Activated naive CD8-positive, alpha-beta T cell treated with anti-CD3 and anti-CD28 coated beads for 36 hours (primary cell): ENCODE data around the gene POPDC3. TPM values are rescaled to one million over a fixed set of nuclear protein-coding genes. Genes with fewer than 3 reads are reported as not detected.

Source experiments
- DNase-seq: peaks from one replicate; pipeline ENCODE4 v3.0.0; 2021
- H3K27ac Mint-ChIP-seq: one replicate; pipeline ENCODE4 v1.8.0; 2022; ENCODE audit warnings: mild to moderate bottlenecking, moderate library complexity, mixed read lengths
- H3K27me3 Mint-ChIP-seq: one replicate; pipeline ENCODE4 v1.8.0; 2022; ENCODE audit warnings: mild to moderate bottlenecking, mixed read lengths
- H3K36me3 Mint-ChIP-seq: one replicate; pipeline ENCODE4 v1.8.0; 2021; ENCODE audit warnings: mild to moderate bottlenecking, mixed read lengths
- H3K4me1 Mint-ChIP-seq: one replicate; pipeline ENCODE4 v1.8.0; 2021; ENCODE audit warnings: mixed read lengths
- H3K4me3 Mint-ChIP-seq: one replicate; pipeline ENCODE4 v1.8.0; 2022; ENCODE audit warnings: mild to moderate bottlenecking, moderate library complexity, mixed read lengths
- H3K9me3 Mint-ChIP-seq: one replicate; pipeline ENCODE4 v1.8.0; 2022; ENCODE audit warnings: mixed read lengths
- total RNA-seq, 2 experiments: library from RNA; stranded (reverse); gene quantifications; one replicate each; pipeline ENCODE4 v1.2.3, GENCODE V29; 2021

The POPDC3 gene
- total RNA-seq, 2 experiments from 2014 or later: not detected

DNA sequence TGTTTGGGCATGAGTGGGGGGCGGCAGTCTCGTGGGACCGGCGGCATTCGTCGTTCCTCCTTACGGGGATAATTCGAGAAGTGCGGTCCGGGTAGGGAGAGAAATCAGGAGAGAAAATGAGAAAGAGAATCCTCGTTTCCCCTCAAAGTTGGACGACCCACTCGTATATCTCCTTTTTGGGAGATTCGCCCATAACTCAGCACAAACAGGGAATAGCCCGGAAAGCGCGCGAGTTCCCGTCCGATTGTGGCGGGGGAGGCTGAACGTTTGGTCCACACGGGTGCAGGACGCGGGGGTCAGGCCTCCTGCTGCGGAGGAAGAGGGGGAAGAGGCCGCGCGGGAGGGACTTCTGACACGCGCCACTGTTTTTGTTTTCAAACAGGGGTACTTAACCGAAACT lies 42.4 kb downstream of the POPDC3 start:
- Mint-ChIP-seq H3K36me3 (no peaks in the 10 kb centered on the region), H3K27me3 (peaks cover 73% of the 10 kb centered on the region), H3K9me3 (no peaks in the 10 kb centered on the region), H3K4me1 (peaks cover 6% of the 10 kb centered on the region), H3K4me3 (peak overlapping the region; percentile 42), H3K27ac (no peak overlapping the region)
- no peak for DNase-seq

DNA sequence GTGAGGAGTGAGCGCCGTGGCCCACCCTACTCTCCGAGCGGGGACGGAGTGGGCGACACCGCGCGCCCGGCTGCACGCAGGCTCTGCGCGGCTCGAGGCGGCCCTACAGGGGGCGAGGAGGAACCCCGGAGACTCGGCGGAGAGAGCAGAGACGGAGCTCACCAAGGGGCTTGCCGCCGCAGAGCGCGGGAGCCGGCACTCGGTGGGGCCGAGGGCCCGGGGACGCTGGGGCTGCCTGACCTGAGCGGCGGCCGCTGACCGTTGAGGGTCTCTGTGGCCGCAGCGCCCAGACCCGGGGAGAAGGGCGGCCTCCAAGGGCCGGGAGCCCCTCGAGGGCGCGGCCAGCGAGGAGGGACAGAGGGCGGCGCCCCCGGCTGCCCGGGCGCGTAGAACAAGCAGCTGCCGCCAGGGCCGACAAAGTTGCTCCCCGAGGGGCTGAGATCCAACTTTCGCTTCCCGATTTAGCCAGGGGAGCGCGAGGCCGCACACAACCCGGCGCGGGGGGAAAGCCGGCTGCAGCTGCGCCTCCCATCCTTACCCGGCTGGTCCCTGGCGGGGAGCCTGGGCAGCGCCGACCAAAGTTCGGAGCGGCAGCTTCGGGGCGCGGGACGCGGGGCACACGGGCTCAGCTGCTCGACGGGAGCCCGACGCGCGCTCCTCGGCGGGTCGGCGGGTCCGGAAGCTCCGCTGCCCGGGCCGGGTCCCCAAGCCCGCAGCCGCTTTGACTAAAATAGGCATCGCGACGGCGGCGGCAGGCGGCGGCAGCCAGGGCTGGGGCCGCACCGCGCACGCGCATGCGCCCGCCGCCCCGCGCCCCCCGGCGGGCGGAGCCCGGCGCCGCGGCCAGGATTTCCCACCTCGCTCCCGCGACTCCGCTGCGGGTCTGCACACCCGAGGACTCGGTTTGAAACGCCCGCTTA lies 43.1 kb downstream of the POPDC3 start:
- Mint-ChIP-seq H3K9me3 (no peaks in the 10 kb centered on the region), H3K27me3 (peaks cover 73% of the 10 kb centered on the region), H3K27ac (no peak overlapping the region), H3K4me1 (peaks cover 6% of the 10 kb centered on the region), H3K4me3 (peak overlapping the region; percentile 40), H3K36me3 (no peaks in the 10 kb centered on the region)
- peak; percentile 43 for DNase-seq

DNA sequence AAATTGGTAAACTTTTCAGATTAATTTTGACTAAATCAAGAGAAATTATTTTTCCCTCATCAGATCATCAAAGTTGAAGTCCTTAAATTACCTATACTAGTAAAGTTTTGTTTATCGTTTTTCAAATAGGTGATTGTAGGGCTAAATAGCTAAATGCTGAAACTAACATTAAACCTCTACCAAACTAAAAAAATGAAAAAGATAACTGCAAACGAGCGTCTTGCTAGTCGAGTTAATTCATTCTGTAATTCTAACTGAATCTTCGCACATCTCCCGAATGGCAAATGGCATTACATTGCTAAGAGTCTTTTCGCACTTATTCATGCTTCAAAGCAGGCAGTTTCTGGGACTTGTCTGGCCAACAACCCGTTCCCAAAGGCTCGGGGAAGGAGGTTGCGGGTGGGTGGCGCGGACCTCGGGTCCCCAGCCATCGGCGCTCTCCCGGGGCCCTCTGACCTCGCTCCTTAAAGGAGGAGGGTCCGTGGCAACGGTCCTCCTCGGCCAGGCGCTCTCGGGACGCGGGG lies 43.8 kb downstream of the POPDC3 start:
- no peaks in the 10 kb centered on the region for H3K9me3 Mint-ChIP-seq
- no peaks in the 10 kb centered on the region for H3K36me3 Mint-ChIP-seq
- no peak for DNase-seq
- H3K27me3 Mint-ChIP-seq: peaks cover 67% of the 10 kb centered on the region
- H3K27ac Mint-ChIP-seq: no peak overlapping the region
- H3K4me1 Mint-ChIP-seq: peaks cover 6% of the 10 kb centered on the region
- H3K4me3 Mint-ChIP-seq: peak overlapping the region; percentile 40

DNA sequence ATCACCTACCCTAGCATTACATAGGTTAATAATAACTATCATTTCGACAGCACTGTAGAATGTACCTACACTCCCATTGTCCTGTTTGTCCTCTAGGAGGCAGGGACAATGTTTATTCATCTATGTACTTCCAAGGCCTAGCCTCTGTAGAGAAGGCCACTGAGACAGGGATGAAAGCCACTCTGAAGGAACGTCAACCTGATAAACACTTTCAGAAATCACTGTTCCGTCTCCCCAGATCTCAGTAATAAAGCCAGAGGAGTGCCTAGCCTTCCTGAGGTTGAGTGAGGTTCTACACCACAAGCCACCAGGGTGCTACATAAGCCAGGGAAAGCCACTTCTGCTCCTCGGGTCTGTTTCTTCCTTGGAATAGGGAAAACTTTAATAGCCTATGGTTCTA lies 44.8 kb downstream of the POPDC3 start:
- Mint-ChIP-seq H3K27ac (no peak overlapping the region), H3K36me3 (no peaks in the 10 kb centered on the region), H3K4me3 (no peak overlapping the region), H3K27me3 (peaks cover 63% of the 10 kb centered on the region), H3K4me1 (peaks cover 6% of the 10 kb centered on the region), H3K9me3 (no peaks in the 10 kb centered on the region)
- DNase-seq: no peak

DNA sequence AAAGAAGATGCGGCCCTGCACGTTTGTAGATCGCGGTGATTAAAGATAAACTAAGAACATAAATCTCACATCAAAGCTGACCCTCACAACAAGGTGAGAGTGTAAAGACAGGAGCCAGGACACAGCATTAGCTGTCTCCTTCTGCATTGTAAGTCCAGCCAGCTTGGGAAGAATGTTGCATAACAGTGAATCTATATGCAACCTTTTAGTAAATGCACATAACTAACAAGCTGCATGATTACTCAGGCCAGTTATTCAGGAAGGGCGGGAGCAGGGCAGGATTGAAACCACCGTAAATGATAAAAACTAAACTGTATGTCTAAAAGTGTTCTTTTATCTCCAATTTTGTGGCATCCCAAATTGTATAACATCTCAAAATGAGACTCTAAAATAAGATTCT lies 57.1 kb downstream of the POPDC3 start:
- DNase-seq: no peak
- Mint-ChIP-seq H3K9me3 (no peaks in the 10 kb centered on the region), H3K27ac (no peak overlapping the region), H3K4me1 (no peaks in the 10 kb centered on the region), H3K27me3 (peaks cover 22% of the 10 kb centered on the region), H3K4me3 (no peak overlapping the region), H3K36me3 (no peaks in the 10 kb centered on the region)

DNA sequence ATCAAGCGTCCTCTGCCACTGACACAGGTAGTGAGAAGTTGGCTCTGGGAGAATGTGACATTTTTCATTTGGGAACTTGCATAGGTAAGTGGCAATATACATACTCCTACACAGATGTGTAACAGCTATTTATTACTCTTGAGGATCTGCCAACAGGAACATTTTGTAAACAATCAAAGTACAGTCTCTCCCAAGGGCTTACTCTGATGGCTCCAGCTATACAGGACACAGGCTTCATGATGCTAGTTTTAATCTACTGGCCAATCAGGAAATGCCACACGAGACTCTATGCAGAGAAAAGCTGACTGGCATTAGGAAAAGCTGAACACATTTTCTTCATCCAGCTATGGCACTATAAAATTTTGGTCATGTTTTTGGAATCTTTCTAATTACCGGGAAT lies 57.8 kb downstream of the POPDC3 start:
- Mint-ChIP-seq H3K9me3 (no peaks in the 10 kb centered on the region), H3K36me3 (no peaks in the 10 kb centered on the region), H3K4me3 (no peak overlapping the region), H3K27me3 (peaks cover 28% of the 10 kb centered on the region), H3K4me1 (no peaks in the 10 kb centered on the region), H3K27ac (no peak overlapping the region)
- DNase-seq: no peak

DNA sequence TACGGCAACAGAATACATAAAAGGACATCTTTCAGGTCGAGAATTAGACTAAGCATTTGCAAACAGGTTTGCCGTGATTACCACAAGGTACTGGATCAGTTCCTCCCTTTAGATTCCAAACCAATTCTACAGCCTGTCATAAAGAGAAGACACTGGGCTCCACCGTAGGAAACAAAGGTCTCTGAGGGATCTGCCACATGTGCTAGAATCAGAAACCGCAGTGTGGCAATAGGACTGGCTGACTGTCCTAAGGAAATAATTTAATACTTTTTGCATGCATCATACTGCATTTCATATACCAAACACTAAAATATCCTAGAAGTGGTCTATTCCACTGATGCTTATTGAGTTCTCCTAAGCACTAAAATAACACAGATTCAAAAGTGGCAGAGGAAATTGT lies 59.2 kb downstream of the POPDC3 start:
- no peaks in the 10 kb centered on the region for H3K36me3 Mint-ChIP-seq
- no peaks in the 10 kb centered on the region for H3K9me3 Mint-ChIP-seq
- DNase-seq: no peak
- peaks cover 28% of the 10 kb centered on the region for H3K27me3 Mint-ChIP-seq
- H3K4me1 Mint-ChIP-seq: no peaks in the 10 kb centered on the region
- no peak overlapping the region for H3K27ac Mint-ChIP-seq
- H3K4me3 Mint-ChIP-seq: no peak overlapping the region

DNA sequence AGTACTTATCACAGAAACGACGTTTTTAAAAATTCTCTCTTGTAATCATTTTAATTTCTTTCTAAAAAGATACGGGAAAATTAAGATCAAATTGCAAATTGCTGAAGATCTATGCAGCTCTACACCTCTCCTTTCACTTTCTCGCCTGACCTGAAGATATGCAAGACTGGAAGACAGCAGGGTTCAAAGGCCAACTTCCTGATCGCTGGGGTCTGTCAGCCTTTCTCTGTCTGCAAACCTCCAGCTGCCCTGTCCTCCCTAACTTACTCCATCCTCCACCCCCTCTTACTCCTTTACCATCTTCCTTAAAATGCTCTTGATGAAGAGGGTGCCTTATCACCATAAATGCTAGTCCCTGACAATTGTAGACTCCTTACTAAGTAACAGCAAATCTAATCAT lies 63.7 kb downstream of the POPDC3 start:
- no peak for DNase-seq
- no peaks in the 10 kb centered on the region for H3K4me1 Mint-ChIP-seq
- peaks cover 32% of the 10 kb centered on the region for H3K27me3 Mint-ChIP-seq
- H3K36me3 Mint-ChIP-seq: no peaks in the 10 kb centered on the region
- no peak overlapping the region for H3K4me3 Mint-ChIP-seq
- H3K27ac Mint-ChIP-seq: no peak overlapping the region
- H3K9me3 Mint-ChIP-seq: no peaks in the 10 kb centered on the region

DNA sequence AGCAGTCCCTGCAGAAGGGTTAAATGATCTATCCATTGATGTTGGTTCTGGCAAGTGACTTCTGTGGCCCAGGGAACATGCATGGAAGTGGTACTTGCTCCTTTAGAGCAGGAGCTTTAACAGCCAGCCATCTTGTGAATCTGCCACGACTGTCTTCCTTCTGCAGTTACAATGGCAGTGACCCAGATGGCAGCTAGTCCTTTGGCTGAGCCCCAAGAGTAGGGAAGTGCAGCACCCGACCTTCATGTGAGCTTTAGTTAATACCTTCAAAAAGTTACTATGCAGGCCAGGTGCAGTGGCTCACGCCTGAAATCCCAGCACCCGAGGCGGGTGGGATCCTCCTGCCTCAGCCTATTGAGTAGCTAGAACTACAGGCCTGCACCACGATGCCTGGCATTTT lies 66.4 kb downstream of the POPDC3 start:
- Mint-ChIP-seq H3K27me3 (peaks cover 25% of the 10 kb centered on the region), H3K36me3 (no peaks in the 10 kb centered on the region), H3K27ac (no peak overlapping the region), H3K9me3 (no peaks in the 10 kb centered on the region), H3K4me3 (no peak overlapping the region), H3K4me1 (no peaks in the 10 kb centered on the region)
- DNase-seq: no peak

DNA sequence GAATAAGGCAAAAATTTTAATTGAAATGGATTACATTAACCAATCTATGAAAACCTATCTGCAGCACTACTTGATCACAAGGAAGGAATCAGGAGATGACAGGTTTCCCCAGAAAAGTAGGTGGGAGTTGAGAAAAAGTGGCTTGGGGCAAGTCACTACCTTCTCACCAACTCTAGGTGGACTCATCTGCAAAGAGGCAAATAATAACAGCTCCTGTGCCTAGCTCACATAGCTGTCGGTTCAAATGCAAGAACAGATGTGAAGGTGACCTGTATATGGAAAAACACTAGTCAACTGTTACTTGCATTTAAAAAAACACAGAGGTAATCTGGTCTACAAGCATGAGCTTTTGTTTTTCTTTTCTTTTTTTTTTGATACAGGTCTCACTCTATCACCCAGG lies 67.2 kb downstream of the POPDC3 start:
- no peaks in the 10 kb centered on the region for H3K9me3 Mint-ChIP-seq
- H3K36me3 Mint-ChIP-seq: no peaks in the 10 kb centered on the region
- no peak for DNase-seq
- no peaks in the 10 kb centered on the region for H3K4me1 Mint-ChIP-seq
- H3K27me3 Mint-ChIP-seq: peaks cover 19% of the 10 kb centered on the region
- H3K4me3 Mint-ChIP-seq: no peak overlapping the region
- no peak overlapping the region for H3K27ac Mint-ChIP-seq

DNA sequence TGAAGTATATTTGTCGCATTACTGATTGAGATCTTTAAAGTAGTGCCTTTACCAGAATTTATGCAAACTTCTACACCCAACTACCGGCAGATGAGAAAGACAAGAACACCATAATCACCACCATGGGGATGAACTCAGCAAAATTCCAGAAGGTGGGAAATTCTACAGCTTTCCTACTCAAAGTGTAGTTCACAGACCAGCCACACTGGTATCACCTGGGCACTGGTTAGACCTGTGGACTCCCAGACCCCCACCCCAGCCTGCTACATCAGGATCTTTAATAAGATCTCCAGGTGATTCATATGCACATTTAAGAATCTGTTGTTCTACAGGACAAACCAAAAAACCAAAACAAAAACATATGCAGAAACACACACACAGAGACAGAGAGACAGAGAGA lies 67.9 kb downstream of the POPDC3 start:
- Mint-ChIP-seq H3K27ac (no peak overlapping the region), H3K4me1 (no peaks in the 10 kb centered on the region), H3K36me3 (no peaks in the 10 kb centered on the region), H3K9me3 (no peaks in the 10 kb centered on the region), H3K27me3 (peaks cover 13% of the 10 kb centered on the region), H3K4me3 (no peak overlapping the region)
- no peak for DNase-seq

DNA sequence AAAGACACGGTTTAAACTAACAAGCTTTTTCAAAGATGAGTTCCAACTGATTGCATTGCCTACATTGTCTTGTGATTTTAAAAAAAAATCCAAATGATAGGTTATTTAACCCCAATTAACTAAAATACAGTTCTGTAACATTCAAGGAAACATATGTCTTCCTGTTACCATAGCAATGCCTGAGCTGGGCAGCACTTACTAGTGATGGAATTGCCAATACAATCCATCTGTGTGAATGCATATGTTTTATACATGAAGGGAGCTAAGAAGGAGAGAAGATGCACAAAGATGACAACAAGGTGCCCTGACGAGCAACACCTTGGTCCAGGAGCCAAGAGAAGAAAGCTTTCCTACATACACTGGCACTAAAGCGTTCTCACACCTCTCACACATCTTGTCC lies 68.7 kb downstream of the POPDC3 start:
- H3K27me3 Mint-ChIP-seq: peaks cover 13% of the 10 kb centered on the region
- no peak overlapping the region for H3K4me3 Mint-ChIP-seq
- H3K4me1 Mint-ChIP-seq: no peaks in the 10 kb centered on the region
- DNase-seq: no peak
- H3K9me3 Mint-ChIP-seq: no peaks in the 10 kb centered on the region
- H3K36me3 Mint-ChIP-seq: no peaks in the 10 kb centered on the region
- no peak overlapping the region for H3K27ac Mint-ChIP-seq

DNA sequence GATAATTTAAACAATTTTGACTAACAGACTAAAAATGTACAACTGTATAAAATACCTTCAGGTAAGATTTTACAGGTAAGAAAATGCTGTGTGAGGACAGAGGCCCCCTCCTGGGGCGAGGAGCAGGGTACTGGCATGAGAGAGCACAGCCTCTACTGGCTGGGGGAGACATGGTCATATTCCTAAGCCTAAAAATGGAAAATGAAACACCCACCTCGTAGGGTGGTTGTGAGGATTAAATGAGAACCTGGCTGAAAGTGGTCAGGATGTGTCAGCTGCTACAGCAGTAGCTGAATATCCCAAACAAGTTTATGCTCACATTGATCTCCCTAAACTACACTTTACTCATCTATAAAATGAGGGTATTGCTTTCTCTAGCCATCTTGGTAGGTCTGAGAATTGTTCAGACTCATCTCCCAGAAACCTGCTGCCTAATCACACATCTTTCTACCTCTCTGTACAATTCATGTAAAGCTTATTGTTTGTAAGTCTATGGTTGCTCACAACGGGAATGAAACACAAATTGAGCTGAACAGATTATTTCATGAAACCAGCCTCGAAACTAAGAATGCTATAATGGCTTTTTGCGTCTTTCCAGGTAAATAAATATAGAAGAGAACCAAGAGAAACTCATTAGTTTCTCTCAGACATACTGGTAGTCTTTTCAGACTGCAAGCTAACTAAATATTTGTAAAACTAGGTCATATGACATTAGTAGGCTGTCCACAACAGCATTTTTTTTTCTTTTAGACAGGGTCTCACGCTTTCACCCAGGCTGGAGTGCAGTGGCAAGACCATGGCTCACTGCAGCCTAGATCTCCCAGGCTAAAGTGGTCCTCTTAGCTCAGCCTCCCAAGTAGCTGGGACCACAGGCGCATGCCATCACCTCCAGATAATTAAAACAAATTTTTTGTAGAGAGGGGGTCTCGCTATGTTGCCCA lies 69.6 kb downstream of the POPDC3 start:
- Mint-ChIP-seq H3K4me3 (no peak overlapping the region), H3K9me3 (no peaks in the 10 kb centered on the region), H3K36me3 (no peaks in the 10 kb centered on the region), H3K27me3 (peaks cover 13% of the 10 kb centered on the region), H3K27ac (no peak overlapping the region), H3K4me1 (no peaks in the 10 kb centered on the region)
- DNase-seq: no peak

DNA sequence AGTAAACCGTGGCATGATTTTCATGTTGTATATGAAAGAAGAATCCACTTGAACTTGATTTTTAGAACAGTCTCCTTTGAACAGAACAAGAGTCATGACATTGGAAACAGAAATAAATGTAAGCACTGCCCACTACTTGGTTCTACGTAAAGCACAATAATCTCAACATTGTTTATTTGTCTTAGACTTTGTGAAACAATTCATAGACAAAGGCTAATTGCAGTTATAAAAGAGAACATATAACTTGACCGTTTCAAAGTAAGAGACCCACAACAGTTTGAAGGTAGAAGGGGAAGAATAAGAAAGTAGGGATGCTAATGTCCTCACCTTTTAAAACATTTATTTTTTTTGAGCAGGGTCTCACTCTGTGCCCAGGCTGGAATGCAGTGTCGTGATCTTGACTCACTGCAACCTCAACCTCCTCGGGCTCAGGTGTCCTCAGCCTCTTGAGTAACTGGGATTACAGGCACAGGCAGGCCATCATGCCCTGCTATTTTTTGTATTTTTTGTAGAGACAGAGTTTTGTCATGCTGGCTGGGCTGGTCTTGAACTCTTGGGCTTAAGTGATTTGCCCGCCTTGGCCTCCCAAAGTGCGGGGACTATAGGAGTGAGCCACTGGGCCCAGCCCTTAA lies 71.1 kb downstream of the POPDC3 start:
- Mint-ChIP-seq H3K27me3 (peaks cover 14% of the 10 kb centered on the region), H3K9me3 (no peaks in the 10 kb centered on the region), H3K4me1 (no peaks in the 10 kb centered on the region), H3K4me3 (no peak overlapping the region), H3K27ac (no peak overlapping the region), H3K36me3 (no peaks in the 10 kb centered on the region)
- DNase-seq: no peak
